ENCODE results near the gene GLA.

DNA sequence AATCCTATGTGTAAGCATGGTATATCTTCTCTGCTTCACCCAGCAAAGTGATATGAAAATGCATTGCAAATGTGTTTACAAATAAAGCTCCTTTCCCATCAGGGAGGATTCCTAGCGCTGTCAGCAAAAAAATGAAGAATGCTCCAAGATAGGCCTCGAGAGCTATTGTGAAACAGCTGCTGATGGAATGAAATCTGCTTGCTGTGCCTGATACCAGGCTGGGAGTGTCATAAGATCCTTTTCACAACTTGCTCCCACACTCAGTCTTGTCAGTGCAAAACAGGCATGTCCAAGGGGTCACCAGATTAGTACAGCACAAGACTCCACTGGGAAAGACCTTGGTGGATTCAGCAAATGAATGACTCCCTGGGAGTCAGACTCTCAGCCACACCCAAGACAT lies 34.4 kb upstream of the GLA start:
- no peak for TF ChIP-seq CTCF (conservative IDR thresholded peaks at IDR 0.05; ENCODE audit: low read depth, low read length)
- no peak for TF ChIP-seq EZH2 (IDR thresholded peaks at IDR 0.05; ENCODE audit: low read length, unreplicated experiment)
- no peak for TF ChIP-seq EZH2phosphoT487 (IDR thresholded peaks at IDR 0.05; ENCODE audit: borderline replicate concordance, low read length)

Measured in PC-3 (cell line).